GM12892 (cell line): Measurements from ENCODE around the gene TMEM176B. TPM values are rescaled to one million over a fixed set of nuclear protein-coding genes. Genes with fewer than 3 reads are reported as not detected.

Experiments
- DNase-seq: peaks from one replicate; pipeline ENCODE4 v3.0.0; 2011; ENCODE audit not compliant: insufficient read length
- FAIRE-seq: peaks from 2 replicates; lab custom pipeline; 2011; peaks lifted over from hg19 to GRCh38; lab: Jason Lieb, UNC
- POLR2A ChIP-seq: IDR thresholded peaks from 2 replicates; pipeline ENCODE4 v1.6.1; 2011; ENCODE audit warnings: low read depth, low read length, control low read depth
- POLR2AphosphoS5 ChIP-seq: IDR thresholded peaks from 2 replicates; pipeline ENCODE4 v1.6.1; 2011; ENCODE audit warnings: low read depth, low read length, control low read depth
- TAF1 ChIP-seq: IDR thresholded peaks from 2 replicates; pipeline ENCODE4 v1.6.1; 2011; ENCODE audit warnings: low read depth, mild to moderate bottlenecking, control low read depth, low read length, borderline replicate concordance
- polyA plus RNA-seq: library from polyadenylated mRNA; unstranded; fragments of >200 nt; gene quantifications from one replicate; pipeline ENCODE4 v1.2.1, GENCODE V29; 2012; ENCODE audit warnings: missing spikeins, inconsistent platforms; ENCODE audit not compliant: missing spikeins

The TMEM176B gene
- polyA plus RNA-seq, result not detected

- no peak for FAIRE-seq
Observed at GRCh38 chr7:150799741-150800580, at the start of gene TMEM176B. TMEM176B (minus strand) TSS chr7:150800364; CDS start chr7:150796569, 3,795 bp downstream.

DNA sequence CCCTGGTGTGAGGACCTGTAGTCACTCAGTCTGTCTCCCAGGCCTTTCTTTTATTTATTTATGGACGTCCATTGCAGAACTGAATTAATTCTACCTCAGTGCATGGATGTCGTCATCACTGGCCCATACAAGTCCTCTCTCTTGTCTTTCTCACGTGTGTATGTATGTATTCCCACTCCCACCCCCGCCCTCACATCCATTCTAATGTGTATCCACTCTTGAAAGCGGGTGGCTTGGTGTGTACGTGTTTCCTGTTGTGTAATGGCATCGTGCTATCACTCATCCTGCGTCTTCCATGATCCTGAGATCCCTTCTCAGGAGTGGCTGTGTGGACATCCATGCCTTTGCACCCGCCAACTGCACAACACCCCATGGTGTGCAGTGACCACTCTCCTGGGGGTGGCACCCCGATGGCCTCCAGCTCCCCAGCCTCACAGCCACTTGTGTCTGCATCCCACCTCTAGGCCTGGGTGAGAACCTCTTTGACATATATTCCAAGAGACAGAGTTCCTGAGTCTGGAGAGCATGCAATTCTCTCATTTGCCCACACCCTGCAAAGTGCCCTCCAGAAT, 49.1 kb upstream of the TMEM176B start:
- TF ChIP-seq TAF1, result no peak
- no peak for TF ChIP-seq POLR2AphosphoS5
- TF ChIP-seq POLR2A, result no peak
- DNase-seq (no peak), FAIRE-seq (no peak)

More at GRCh38 chr7:150799741-150800580, at the start of gene TMEM176B:
- TF ChIP-seq POLR2AphosphoS5, result no peak
- no peak for TF ChIP-seq TAF1
- TF ChIP-seq POLR2A, result no peak
- DNase-seq, result peak; percentile 18

DNA sequence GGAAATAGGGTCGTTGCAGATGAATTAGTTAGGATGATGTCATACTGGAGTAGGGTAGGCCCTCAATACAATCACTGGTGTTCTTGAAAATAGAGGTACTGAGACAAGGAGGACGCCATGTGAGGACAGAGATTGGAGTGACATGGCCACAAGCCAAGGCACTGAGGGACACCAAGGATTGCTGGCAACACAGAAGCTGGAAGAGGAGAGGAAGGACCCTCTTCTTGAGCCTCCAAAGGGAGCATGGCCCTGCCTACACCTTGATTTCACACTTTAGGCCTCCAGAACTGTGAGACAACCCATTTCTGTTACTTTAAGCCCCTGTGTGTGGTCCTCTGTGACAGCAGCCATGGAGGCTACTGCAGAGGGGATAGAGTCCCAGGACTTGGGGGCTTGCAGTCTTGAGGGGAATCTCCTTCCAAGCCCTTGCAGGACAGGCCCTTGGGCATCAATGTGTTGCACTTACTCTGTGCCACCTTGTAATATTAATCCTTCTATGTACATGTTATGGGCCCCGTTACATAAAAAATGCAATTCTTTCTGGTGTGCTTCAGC, 48.5 kb upstream of the TMEM176B start:
- TF ChIP-seq POLR2A, result no peak
- FAIRE-seq (no peak), DNase-seq (no peak)

DNA sequence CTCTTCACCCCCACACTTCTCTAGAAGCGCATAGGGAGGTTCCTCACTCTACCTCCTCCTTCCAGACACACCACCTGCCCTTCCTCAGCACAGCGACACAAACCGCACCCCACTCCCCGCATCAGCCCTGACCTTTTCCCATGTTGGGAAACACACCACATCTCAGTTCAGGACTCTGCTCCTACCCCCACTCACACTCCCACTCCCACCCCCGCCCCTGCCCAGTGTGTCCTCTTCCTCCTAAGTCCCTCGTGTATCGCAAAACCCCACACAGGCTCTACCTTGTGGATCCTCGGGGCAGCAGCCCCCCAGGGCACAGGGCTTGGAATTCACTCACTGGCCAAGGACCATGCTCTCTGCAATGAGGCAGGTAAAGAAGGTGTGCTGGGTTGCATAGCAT, 47.9 kb upstream of the TMEM176B start:
- TF ChIP-seq POLR2A (no peak), POLR2AphosphoS5 (no peak)
- DNase-seq (no peak), FAIRE-seq (no peak)

DNA sequence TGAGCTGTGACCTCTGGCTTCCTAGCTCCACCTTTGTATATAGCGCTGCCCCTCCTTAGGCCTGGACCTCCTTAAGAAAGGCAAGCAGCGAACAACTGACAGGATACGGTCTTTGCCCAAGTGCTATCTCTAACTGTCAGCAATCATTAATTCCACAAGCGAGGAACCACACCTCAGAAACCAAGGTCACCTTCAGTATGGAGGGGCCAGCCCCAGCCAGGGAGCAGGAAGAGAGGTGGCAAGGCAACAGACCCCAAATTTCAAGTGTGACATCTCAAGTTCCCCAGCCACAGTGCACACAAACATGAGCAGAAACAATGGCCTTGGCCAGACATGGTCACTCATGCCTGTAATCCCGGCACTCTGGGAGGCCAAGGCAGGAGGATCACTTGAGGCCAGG, 47.4 kb upstream of the TMEM176B start:
- TF ChIP-seq POLR2A (no peak), TAF1 (no peak), POLR2AphosphoS5 (no peak)
- DNase-seq, result no peak
- FAIRE-seq, result no peak

GRCh38 chr7:150846291-150847115, 46.3 kb upstream of the TMEM176B start:
- FAIRE-seq (no peak), DNase-seq (no peak)
- TF ChIP-seq TAF1 (no peak), POLR2AphosphoS5 (no peak), POLR2A (no peak)

GRCh38 chr7:150845421-150845861, 45.3 kb upstream of the TMEM176B start:
- TF ChIP-seq POLR2AphosphoS5 (no peak), POLR2A (no peak), TAF1 (no peak)
- DNase-seq (no peak), FAIRE-seq (no peak)

- DNase-seq, result no peak
- no peak for FAIRE-seq
- TF ChIP-seq TAF1 (no peak), POLR2AphosphoS5 (no peak), POLR2A (no peak)
Observed at GRCh38 chr7:150842716-150843115, 42.6 kb upstream of the TMEM176B start.

DNA sequence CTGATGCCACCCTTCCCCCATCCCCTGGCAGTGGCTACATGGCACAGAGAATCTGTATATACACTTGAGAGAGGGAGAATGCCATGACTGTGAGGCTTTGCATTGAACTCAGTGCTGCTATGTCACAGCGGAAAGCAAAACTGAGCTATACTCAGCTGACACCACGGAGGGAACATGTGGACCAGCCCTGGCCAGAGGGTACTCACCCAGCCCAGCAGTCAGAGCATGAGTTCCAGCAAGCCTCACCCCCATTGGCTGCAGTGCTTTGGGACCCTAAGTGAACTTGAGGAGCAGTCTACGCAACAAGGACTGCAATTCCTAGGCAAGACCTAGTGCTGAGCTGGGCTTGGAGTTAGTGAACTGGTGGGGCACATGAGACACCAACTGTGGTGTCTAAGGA, 41.9 kb upstream of the TMEM176B start:
- no peak for TF ChIP-seq TAF1
- no peak for TF ChIP-seq POLR2A
- no peak for TF ChIP-seq POLR2AphosphoS5
- FAIRE-seq (no peak), DNase-seq (no peak)

- DNase-seq (no peak), FAIRE-seq (no peak)
- TF ChIP-seq POLR2AphosphoS5 (no peak), POLR2A (no peak), TAF1 (no peak)
Observed at GRCh38 chr7:150838965-150839650, 38.9 kb upstream of the TMEM176B start.

DNA sequence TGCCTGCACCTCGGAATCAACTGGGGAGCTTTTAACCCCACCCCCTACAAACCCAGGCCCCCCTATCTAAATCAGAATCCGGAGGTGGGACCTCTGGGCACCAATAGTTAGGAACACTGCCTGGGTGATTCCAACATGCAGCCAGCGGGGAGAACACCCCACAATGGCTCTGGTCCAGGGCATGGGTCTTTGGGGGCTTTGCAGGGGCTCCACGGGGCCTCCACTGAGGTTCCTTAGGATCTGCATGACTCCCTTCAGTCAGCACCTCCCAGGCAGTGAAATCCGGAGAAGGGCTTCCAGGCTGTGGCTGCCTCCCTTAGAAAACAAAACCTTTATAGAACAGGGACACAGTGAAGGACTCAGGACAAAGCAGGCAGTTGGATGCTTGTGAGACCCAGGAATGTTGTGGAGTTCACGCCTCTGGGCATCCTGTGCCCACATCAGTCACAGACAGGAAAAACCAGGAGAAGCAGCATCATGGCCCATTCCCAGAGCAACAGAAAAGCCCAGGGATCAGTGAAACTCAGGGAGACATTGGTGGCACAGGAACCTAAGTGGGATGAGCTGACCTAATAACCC, 35.6 kb upstream of the TMEM176B start:
- no peak for DNase-seq
- no peak for FAIRE-seq
- TF ChIP-seq POLR2AphosphoS5, result no peak
- TF ChIP-seq POLR2A, result no peak
- TF ChIP-seq TAF1, result no peak
